ENCODE data around the gene KRTAP10-3.

DNA sequence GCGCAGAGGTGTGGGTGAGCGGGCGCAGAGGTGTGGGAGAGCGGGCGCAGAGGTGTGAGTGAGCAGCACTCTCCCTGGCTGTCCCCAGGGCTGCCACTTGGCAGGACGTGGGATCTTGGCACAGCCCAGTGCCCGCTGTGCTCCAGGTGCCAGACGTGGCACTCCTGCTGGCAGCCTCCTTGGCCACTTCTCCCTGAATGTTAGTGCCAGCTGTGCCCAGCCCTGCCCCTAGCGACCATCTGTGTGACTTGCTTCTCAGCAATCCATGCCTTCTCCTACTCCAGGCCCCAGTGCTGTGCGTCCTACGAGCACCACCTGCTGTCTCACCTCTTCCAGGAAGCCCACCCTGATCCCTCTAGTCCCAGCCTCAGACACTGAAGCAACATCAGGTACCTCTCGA is 49.1 kb downstream of the KRTAP10-3 start:
- TF ChIP-seq POLR2A (IDR thresholded peaks at IDR 0.05; ENCODE audit: low read depth, low read length) (no peak), POLR2AphosphoS5 (IDR thresholded peaks at IDR 0.05; ENCODE audit: low read depth, low read length) (no peak), TAF1 (IDR thresholded peaks at IDR 0.05; ENCODE audit: low read depth, low read length) (no peak), SPI1 (IDR thresholded peaks at IDR 0.05; ENCODE audit: low read depth, low read length) (no peak), PAX5 (IDR thresholded peaks at IDR 0.05; ENCODE audit: insufficient read depth, low read length, severe bottlenecking) (no peak), POU2F2 (IDR thresholded peaks at IDR 0.05; ENCODE audit: low read depth, low read length) (no peak)
